ENCODE results near the gene CCN6. TPM values are rescaled to one million over a fixed set of nuclear protein-coding genes. Genes with fewer than 3 reads are reported as not detected.

Gene CCN6
- polyA plus RNA-seq, 1 donor from 2014 or later: not detected

- H3K79me2 ChIP-seq (replicated peaks; ENCODE audit: insufficient read depth, low read length): no peaks in the 10 kb centered on the region
- H3K9me2 ChIP-seq (ENCODE audit: insufficient read depth, low read length): no peaks in the 10 kb centered on the region
- H3K27me3 ChIP-seq (ENCODE audit: insufficient read depth, low read depth, low read length): no peaks in the 10 kb centered on the region
- no peaks in the 10 kb centered on the region for H3K9me3 ChIP-seq (ENCODE audit: low read length)
- TF ChIP-seq RAD21 (conservative IDR thresholded peaks at IDR 0.05) (no peak), CTCF (IDR thresholded peaks at IDR 0.05; ENCODE audit: poor library complexity, severe bottlenecking) (no peak), SMC3 (conservative IDR thresholded peaks at IDR 0.05; ENCODE audit: poor library complexity) (no peak), TAF1 (IDR thresholded peaks at IDR 0.05; ENCODE audit: low read depth) (no peak), EP300 (conservative IDR thresholded peaks at IDR 0.05; ENCODE audit: poor library complexity, severe bottlenecking) (no peak), MXI1 (conservative IDR thresholded peaks at IDR 0.05; ENCODE audit: poor library complexity, severe bottlenecking) (no peak), EZH2 (IDR thresholded peaks at IDR 0.05; ENCODE audit: borderline replicate concordance, insufficient read depth, low read length, poor library complexity, severe bottlenecking) (no peak), REST (IDR thresholded peaks at IDR 0.05; ENCODE audit: borderline replicate concordance) (no peak), POLR2AphosphoS5 (IDR thresholded peaks at IDR 0.05) (no peak)
- H3K4me2 ChIP-seq (ENCODE audit: low read length): no peak overlapping the region
- no peaks in the 10 kb centered on the region for H4K20me1 ChIP-seq (ENCODE audit: insufficient read depth)
- no peak overlapping the region for H3K4me3 ChIP-seq (ENCODE audit: low read length)
- H2AFZ ChIP-seq (ENCODE audit: low read depth, low read length): no peak overlapping the region
- no peak overlapping the region for H3K27ac ChIP-seq (ENCODE audit: low read length)
- no peak overlapping the region for H3K9ac ChIP-seq (ENCODE audit: low read length)
- no peaks in the 10 kb centered on the region for H3F3A ChIP-seq (ENCODE audit: insufficient read depth, low read length, poor library complexity, severe bottlenecking)
- H3K36me3 ChIP-seq (ENCODE audit: insufficient read depth, low read length): no peaks in the 10 kb centered on the region
Measured at GRCh38 chr6:112037783-112038216, 16.1 kb upstream of the CCN6 start.

- no peak overlapping the region for H3K9ac ChIP-seq (ENCODE audit: low read length)
- no peak overlapping the region for H3K27ac ChIP-seq (ENCODE audit: low read length)
- H3K9me3 ChIP-seq (ENCODE audit: low read length): no peaks in the 10 kb centered on the region
- no peaks in the 10 kb centered on the region for H3F3A ChIP-seq (ENCODE audit: insufficient read depth, low read length, poor library complexity, severe bottlenecking)
- H4K20me1 ChIP-seq (ENCODE audit: insufficient read depth): no peaks in the 10 kb centered on the region
- H3K79me2 ChIP-seq (replicated peaks; ENCODE audit: insufficient read depth, low read length): no peaks in the 10 kb centered on the region
- H2AFZ ChIP-seq (ENCODE audit: low read depth, low read length): no peak overlapping the region
- no peaks in the 10 kb centered on the region for H3K9me2 ChIP-seq (ENCODE audit: insufficient read depth, low read length)
- H3K36me3 ChIP-seq (ENCODE audit: insufficient read depth, low read length): no peaks in the 10 kb centered on the region
- TF ChIP-seq SMC3 (conservative IDR thresholded peaks at IDR 0.05; ENCODE audit: poor library complexity) (no peak), RAD21 (conservative IDR thresholded peaks at IDR 0.05) (no peak)
- H3K27me3 ChIP-seq (ENCODE audit: insufficient read depth, low read depth, low read length): no peaks in the 10 kb centered on the region
- H3K4me3 ChIP-seq (ENCODE audit: low read length): no peak overlapping the region
- no peak overlapping the region for H3K4me2 ChIP-seq (ENCODE audit: low read length)
Measured at GRCh38 chr6:112038268-112038667, 15.6 kb upstream of the CCN6 start.

All from neural cell (in vitro differentiated cells).